HT-29 (cell line): ENCODE data around the gene HMGN1. TPM values are rescaled to one million over a fixed set of nuclear protein-coding genes. Genes with fewer than 3 reads are reported as not detected.

Experiments used
- DNase-seq: peaks from one replicate; pipeline ENCODE4 v3.0.0-alpha.2; 2015; ENCODE audit warnings: low spot score
- small RNA-seq: library from RNA; depleted of rRNA; stranded (forward); fragments of <200 nt; gene quantifications from one replicate; pipeline ENCODE3, GENCODE V24; 2014
- total RNA-seq: library from RNA; depleted of rRNA; stranded (reverse); fragments of >200 nt; shearing (Covaris generic); gene quantifications from 2 replicates; pipeline ENCODE4 v1.2.3, GENCODE V29; 2014; rRNA removed

Gene HMGN1
- total RNA-seq, 1 experiment from 2014 or later, result 132 TPM

GRCh38 chr21:39311164-39311563, 37.7 kb downstream of the HMGN1 start:
- no peak for DNase-seq

- no peak for DNase-seq
Observed at GRCh38 chr21:39307466-39307865, 41.4 kb downstream of the HMGN1 start.

GRCh38 chr21:39300587-39300986, 48.3 kb downstream of the HMGN1 start:
- no peak for DNase-seq

GRCh38 chr21:39296891-39297290, 52.0 kb downstream of the HMGN1 start:
- no peak for DNase-seq

Small RNA genes lying within 50 kb of the gene (small RNA-seq; reads per million reads assigned to genes)
- gene RF00019, result not detected

Other genes with a start within 250 kb of the HMGN1 start
- gene PSMG1, start 165.6 kb downstream of the HMGN1 start, total RNA-seq, result 48.8 and 50.9 TPM in 2 replicates
- gene BRWD1, start 35.5 kb downstream of the HMGN1 start, total RNA-seq, result 11.7 and 12.5 TPM in 2 replicates
- gene LCA5L, start 96.7 kb upstream of the HMGN1 start, total RNA-seq, result 0.81 TPM in 1 of 2 replicates, not detected in the other
- gene SH3BGR, start 102.9 kb upstream of the HMGN1 start, total RNA-seq, result 0.89 TPM in 1 of 2 replicates, not detected in the other